ENCODE data around the gene CCDC88C. TPM values are rescaled to one million over a fixed set of nuclear protein-coding genes. Genes with fewer than 3 reads are reported as not detected.

CCDC88C gene
- total RNA-seq, 1 experiment from 2014 or later = 64.8 TPM

- no peak for ATAC-seq
- no peak for DNase-seq (ENCODE audit: low spot score)
- Mint-ChIP-seq H3K36me3 (peaks cover 39% of the 10 kb centered on the region), H3K9me3 (peaks cover 41% of the 10 kb centered on the region), H3K27ac (no peak overlapping the region), H3K4me1 (peaks cover 11% of the 10 kb centered on the region), H3K4me3 (no peak overlapping the region), H3K27me3 (ENCODE audit: low read depth) (peaks cover 6% of the 10 kb centered on the region; the same call in 1 of the 2 replicates)
- TF ChIP-seq, protein P1, sequence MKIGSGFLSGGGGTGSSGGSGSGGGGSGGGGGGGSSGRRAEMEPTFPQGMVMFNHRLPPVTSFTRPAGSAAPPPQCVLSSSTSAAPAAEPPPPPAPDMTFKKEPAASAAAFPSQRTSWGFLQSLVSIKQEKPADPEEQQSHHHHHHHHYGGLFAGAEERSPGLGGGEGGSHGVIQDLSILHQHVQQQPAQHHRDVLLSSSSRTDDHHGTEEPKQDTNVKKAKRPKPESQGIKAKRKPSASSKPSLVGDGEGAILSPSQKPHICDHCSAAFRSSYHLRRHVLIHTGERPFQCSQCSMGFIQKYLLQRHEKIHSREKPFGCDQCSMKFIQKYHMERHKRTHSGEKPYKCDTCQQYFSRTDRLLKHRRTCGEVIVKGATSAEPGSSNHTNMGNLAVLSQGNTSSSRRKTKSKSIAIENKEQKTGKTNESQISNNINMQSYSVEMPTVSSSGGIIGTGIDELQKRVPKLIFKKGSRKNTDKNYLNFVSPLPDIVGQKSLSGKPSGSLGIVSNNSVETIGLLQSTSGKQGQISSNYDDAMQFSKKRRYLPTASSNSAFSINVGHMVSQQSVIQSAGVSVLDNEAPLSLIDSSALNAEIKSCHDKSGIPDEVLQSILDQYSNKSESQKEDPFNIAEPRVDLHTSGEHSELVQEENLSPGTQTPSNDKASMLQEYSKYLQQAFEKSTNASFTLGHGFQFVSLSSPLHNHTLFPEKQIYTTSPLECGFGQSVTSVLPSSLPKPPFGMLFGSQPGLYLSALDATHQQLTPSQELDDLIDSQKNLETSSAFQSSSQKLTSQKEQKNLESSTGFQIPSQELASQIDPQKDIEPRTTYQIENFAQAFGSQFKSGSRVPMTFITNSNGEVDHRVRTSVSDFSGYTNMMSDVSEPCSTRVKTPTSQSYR (CRISPR knock-in tag; IDR thresholded peaks at IDR 0.05) = no peak
- TF ChIP-seq TEAD4 (CRISPR knock-in tag; IDR thresholded peaks at IDR 0.05) (no peak), TCF7 (CRISPR knock-in tag; IDR thresholded peaks at IDR 0.05; ENCODE audit: low read depth) (no peak), E2F4 (CRISPR knock-in tag; IDR thresholded peaks at IDR 0.05; ENCODE audit: borderline replicate concordance, low read depth) (no peak), ZNF121 (CRISPR knock-in tag; IDR thresholded peaks at IDR 0.05) (no peak), ZNF232 (CRISPR knock-in tag; IDR thresholded peaks at IDR 0.05) (no peak), SMAD4 (CRISPR knock-in tag; IDR thresholded peaks at IDR 0.05) (no peak), NFE2L1 (CRISPR knock-in tag; IDR thresholded peaks at IDR 0.05) (no peak), CREB1 (CRISPR knock-in tag; IDR thresholded peaks at IDR 0.05) (no peak), RELA (CRISPR knock-in tag; IDR thresholded peaks at IDR 0.05; ENCODE audit: borderline replicate concordance) (no peak), SP1 (CRISPR knock-in tag; conservative IDR thresholded peaks at IDR 0.05) (no peak), SOX15 (CRISPR knock-in tag; IDR thresholded peaks at IDR 0.05) (no peak), CREM (CRISPR knock-in tag; IDR thresholded peaks at IDR 0.05) (no peak), NFYB (CRISPR knock-in tag; conservative IDR thresholded peaks at IDR 0.05; ENCODE audit: low read depth) (no peak), ZNF219 (CRISPR knock-in tag; IDR thresholded peaks at IDR 0.05; ENCODE audit: borderline replicate concordance) (no peak), NFATC4 (CRISPR knock-in tag; IDR thresholded peaks at IDR 0.05) (no peak), ZNF317 (CRISPR knock-in tag; IDR thresholded peaks at IDR 0.05; ENCODE audit: borderline replicate concordance, low read depth) (no peak), MYBL2 (CRISPR knock-in tag; IDR thresholded peaks at IDR 0.05) (no peak)
- TF ChIP-seq, protein P2, sequence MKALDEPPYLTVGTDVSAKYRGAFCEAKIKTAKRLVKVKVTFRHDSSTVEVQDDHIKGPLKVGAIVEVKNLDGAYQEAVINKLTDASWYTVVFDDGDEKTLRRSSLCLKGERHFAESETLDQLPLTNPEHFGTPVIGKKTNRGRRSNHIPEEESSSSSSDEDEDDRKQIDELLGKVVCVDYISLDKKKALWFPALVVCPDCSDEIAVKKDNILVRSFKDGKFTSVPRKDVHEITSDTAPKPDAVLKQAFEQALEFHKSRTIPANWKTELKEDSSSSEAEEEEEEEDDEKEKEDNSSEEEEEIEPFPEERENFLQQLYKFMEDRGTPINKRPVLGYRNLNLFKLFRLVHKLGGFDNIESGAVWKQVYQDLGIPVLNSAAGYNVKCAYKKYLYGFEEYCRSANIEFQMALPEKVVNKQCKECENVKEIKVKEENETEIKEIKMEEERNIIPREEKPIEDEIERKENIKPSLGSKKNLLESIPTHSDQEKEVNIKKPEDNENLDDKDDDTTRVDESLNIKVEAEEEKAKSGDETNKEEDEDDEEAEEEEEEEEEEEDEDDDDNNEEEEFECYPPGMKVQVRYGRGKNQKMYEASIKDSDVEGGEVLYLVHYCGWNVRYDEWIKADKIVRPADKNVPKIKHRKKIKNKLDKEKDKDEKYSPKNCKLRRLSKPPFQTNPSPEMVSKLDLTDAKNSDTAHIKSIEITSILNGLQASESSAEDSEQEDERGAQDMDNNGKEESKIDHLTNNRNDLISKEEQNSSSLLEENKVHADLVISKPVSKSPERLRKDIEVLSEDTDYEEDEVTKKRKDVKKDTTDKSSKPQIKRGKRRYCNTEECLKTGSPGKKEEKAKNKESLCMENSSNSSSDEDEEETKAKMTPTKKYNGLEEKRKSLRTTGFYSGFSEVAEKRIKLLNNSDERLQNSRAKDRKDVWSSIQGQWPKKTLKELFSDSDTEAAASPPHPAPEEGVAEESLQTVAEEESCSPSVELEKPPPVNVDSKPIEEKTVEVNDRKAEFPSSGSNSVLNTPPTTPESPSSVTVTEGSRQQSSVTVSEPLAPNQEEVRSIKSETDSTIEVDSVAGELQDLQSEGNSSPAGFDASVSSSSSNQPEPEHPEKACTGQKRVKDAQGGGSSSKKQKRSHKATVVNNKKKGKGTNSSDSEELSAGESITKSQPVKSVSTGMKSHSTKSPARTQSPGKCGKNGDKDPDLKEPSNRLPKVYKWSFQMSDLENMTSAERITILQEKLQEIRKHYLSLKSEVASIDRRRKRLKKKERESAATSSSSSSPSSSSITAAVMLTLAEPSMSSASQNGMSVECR (CRISPR knock-in tag; IDR thresholded peaks at IDR 0.05; ENCODE audit: borderline replicate concordance) = no peak
- TF ChIP-seq, protein P3, sequence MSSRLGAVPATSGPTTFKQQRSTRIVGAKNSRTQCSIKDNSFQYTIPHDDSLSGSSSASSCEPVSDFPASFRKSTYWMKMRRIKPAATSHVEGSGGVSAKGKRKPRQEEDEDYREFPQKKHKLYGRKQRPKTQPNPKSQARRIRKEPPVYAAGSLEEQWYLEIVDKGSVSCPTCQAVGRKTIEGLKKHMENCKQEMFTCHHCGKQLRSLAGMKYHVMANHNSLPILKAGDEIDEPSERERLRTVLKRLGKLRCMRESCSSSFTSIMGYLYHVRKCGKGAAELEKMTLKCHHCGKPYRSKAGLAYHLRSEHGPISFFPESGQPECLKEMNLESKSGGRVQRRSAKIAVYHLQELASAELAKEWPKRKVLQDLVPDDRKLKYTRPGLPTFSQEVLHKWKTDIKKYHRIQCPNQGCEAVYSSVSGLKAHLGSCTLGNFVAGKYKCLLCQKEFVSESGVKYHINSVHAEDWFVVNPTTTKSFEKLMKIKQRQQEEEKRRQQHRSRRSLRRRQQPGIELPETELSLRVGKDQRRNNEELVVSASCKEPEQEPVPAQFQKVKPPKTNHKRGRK (CRISPR knock-in tag; IDR thresholded peaks at IDR 0.05; ENCODE audit: borderline replicate concordance) = no peak
- ChIA-PET POLR2A (no interaction called here), CTCF (interaction anchor here (1.5 kb wide), 1 partner anchor 11 kb away, joined by 4 read pairs; no protein-coding TSS in a partner anchor)
Observed at GRCh38 chr14:91438845-91439244, 21.2 kb upstream of the CCDC88C start.
